DND-41 (cell line): ENCODE measurements around the gene OSBPL1A.

Experiments
- ATAC-seq: fragments of 200-7000 bp; cut with Tn5 transposase; 3 replicates; pipeline ENCODE4 v1.9.1; 2021; ENCODE audit warnings: low read depth; ENCODE audit not compliant: insufficient read depth
- DNase-seq: peaks from one replicate; pipeline ENCODE4 v3.0.0-alpha.2; 2020
- H2AFZ ChIP-seq: 2 replicates; pipeline ENCODE4 v1.6.0; 2012; ENCODE audit warnings: low read depth, low read length
- H3K27ac ChIP-seq: 2 replicates; pipeline ENCODE4 v1.5.1; 2012; ENCODE audit warnings: low read length, inconsistent platforms
- H3K27me3 ChIP-seq: fragments of 200-600 bp; sonication (generic); 2 replicates; pipeline ENCODE4 v1.6.0; 2012; ENCODE audit warnings: low read length, mild to moderate bottlenecking, inconsistent platforms; ENCODE audit not compliant: insufficient read depth, poor library complexity
- H3K36me3 ChIP-seq: 2 replicates; pipeline ENCODE4 v1.5.1; 2012; ENCODE audit warnings: low read length, inconsistent platforms; ENCODE audit not compliant: insufficient read depth
- H3K4me1 ChIP-seq: 2 replicates; pipeline ENCODE4 v1.5.1; 2012; ENCODE audit warnings: mild to moderate bottlenecking, low read length; ENCODE audit not compliant: insufficient read depth
- H3K4me2 ChIP-seq: 2 replicates; pipeline ENCODE4 v1.6.0; 2012; ENCODE audit warnings: mild to moderate bottlenecking, moderate library complexity, low read length, inconsistent platforms; ENCODE audit not compliant: insufficient read depth
- H3K4me3 ChIP-seq, 2 experiments: fragments of 200-600 bp in 1 of 2; shearing (Covaris generic) in 1 of 2; 2 replicates each; pipeline ENCODE4 v1.5.1; 2012 to 2016; ENCODE audit warnings: inconsistent platforms in 2 of 2, low read length in 2 of 2, mild to moderate bottlenecking in 2 of 2, low read depth in 1 of 2, moderate library complexity in 1 of 2
- H3K79me2 ChIP-seq: 2 replicates; pipeline ENCODE4 v1.6.0; 2012; ENCODE audit warnings: low read length, inconsistent platforms; ENCODE audit not compliant: insufficient read depth
- H3K9ac ChIP-seq: 2 replicates; pipeline ENCODE4 v1.6.0; 2012; ENCODE audit warnings: low read depth, mild to moderate bottlenecking, inconsistent platforms, low read length, moderate library complexity
- H3K9me3 ChIP-seq: 2 replicates; pipeline ENCODE4 v1.5.1; 2012; ENCODE audit warnings: low read length, moderate library complexity, mild to moderate bottlenecking, inconsistent platforms; ENCODE audit not compliant: insufficient read depth, severe bottlenecking
- H4K20me1 ChIP-seq: 2 replicates; pipeline ENCODE4 v1.6.0; 2012; ENCODE audit warnings: low read length; ENCODE audit not compliant: insufficient read depth
- EZH2 ChIP-seq: IDR thresholded peaks from 3 replicates; pipeline ENCODE4 v1.6.1; 2012; ENCODE audit warnings: borderline replicate concordance, low read depth, mild to moderate bottlenecking, moderate library complexity, low read length, inconsistent platforms; ENCODE audit not compliant: severe bottlenecking
- TF ChIP-seq, protein P1 (sequence below): IDR thresholded peaks from 2 replicates; pipeline ENCODE4 v1.5.1; 2012; ENCODE audit warnings: borderline replicate concordance, low read length, moderate library complexity, mild to moderate bottlenecking; ENCODE audit not compliant: poor library complexity, severe bottlenecking; ENCODE audit errors: extremely low read depth

OSBPL1A gene

DNA sequence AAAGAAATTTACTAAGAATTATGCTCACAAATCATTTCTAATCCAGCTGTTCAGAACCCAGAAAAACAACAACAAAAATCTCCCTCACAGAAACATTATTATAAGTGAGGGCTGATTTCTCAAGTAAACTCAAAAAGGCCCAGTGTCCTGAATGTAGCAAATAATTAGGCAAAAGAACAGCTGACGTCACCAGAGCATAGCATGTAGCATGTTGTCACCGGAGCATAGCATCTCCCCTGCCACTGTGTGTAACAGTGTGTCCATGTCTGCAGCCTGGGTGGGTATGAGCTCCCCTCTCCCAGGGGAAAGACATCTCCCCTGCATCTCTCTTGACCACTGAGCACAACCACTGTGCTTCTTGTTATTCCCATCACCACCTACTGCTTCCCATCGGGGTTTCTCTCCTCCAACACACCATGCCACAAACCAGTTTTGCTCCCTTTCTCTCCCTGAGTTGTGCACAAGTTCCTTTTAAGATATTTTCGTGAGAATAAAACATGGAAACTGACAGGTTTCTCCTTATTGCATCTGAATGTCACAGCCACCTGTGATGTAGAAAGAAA, 132.0 kb downstream of the OSBPL1A start:
- H3K4me1 ChIP-seq: no peaks in the 10 kb centered on the region

DNA sequence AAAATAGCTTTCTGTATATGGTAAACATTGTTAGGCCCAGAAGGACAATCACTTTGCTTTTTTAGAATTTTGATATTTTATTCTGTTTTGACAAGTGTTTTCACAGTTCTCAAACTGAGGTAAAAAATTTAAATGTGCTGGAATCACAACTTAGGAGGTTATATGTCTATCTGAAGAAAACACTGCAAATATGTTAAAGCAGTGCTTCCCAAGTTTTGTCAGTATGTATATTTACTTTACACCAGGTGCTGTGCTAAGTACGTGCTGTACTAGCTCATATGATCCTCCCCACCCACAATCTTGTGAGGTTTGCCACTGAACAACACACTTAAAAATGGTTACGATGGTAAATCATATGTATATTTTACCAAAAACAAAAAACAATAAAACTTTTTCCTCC, 134.6 kb downstream of the OSBPL1A start:
- DNase-seq: no peak
- Histone ChIP-seq H3K79me2 (no peaks in the 10 kb centered on the region), H3K9me3 (no peaks in the 10 kb centered on the region)

More for the DNA sequence above, 132.0 kb downstream of the OSBPL1A start:
- Histone ChIP-seq H3K4me2 (no peak overlapping the region), H3K4me3 (no peak overlapping the region), H4K20me1 (no peaks in the 10 kb centered on the region), H2AFZ (no peak overlapping the region), H3K27me3 (peaks cover 5% of the 10 kb centered on the region), H3K9ac (no peak overlapping the region), H3K36me3 (no peaks in the 10 kb centered on the region), H3K27ac (no peak overlapping the region), H3K79me2 (no peaks in the 10 kb centered on the region), H3K9me3 (no peaks in the 10 kb centered on the region)
- no peak for DNase-seq
- ATAC-seq: no peak
- TF ChIP-seq, protein P1, sequence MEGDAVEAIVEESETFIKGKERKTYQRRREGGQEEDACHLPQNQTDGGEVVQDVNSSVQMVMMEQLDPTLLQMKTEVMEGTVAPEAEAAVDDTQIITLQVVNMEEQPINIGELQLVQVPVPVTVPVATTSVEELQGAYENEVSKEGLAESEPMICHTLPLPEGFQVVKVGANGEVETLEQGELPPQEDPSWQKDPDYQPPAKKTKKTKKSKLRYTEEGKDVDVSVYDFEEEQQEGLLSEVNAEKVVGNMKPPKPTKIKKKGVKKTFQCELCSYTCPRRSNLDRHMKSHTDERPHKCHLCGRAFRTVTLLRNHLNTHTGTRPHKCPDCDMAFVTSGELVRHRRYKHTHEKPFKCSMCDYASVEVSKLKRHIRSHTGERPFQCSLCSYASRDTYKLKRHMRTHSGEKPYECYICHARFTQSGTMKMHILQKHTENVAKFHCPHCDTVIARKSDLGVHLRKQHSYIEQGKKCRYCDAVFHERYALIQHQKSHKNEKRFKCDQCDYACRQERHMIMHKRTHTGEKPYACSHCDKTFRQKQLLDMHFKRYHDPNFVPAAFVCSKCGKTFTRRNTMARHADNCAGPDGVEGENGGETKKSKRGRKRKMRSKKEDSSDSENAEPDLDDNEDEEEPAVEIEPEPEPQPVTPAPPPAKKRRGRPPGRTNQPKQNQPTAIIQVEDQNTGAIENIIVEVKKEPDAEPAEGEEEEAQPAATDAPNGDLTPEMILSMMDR: no peak
- TF ChIP-seq EZH2: no peak

DNA sequence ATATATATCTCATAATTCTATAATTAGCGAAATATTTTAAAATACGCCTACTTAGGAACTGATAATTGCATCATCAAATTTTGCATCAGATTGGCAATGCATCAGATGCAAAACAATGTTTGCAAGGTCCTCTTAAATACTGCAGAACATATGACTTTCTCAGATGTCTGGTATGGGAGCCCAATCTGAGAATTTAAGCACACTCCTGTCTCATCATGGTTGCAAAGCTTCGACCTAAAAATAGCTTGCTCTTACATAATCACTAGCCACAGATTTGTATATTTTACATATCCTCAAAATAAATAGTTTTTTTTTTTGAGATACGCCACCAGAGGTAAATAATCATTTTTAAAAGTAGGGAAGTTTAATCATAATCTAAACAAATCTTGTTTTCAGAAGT, 135.5 kb downstream of the OSBPL1A start:
- DNase-seq: no peak
- H3K4me2 ChIP-seq: no peak overlapping the region
- no peaks in the 10 kb centered on the region for H4K20me1 ChIP-seq

More for the DNA sequence above, 134.6 kb downstream of the OSBPL1A start:
- H3K36me3 ChIP-seq: no peaks in the 10 kb centered on the region
- no peak overlapping the region for H3K27ac ChIP-seq
- no peaks in the 10 kb centered on the region for H4K20me1 ChIP-seq
- H3K9ac ChIP-seq: no peak overlapping the region
- peaks cover 7% of the 10 kb centered on the region for H3K27me3 ChIP-seq
- no peaks in the 10 kb centered on the region for H3K4me1 ChIP-seq
- no peak overlapping the region for H2AFZ ChIP-seq
- no peak overlapping the region for H3K4me3 ChIP-seq
- TF ChIP-seq EZH2: no peak
- TF ChIP-seq, protein P1: no peak
- no peak for ATAC-seq
- H3K4me2 ChIP-seq: no peak overlapping the region

More for the DNA sequence above, 135.5 kb downstream of the OSBPL1A start:
- no peaks in the 10 kb centered on the region for H3K9me3 ChIP-seq
- no peak overlapping the region for H3K9ac ChIP-seq
- no peaks in the 10 kb centered on the region for H3K4me1 ChIP-seq
- TF ChIP-seq EZH2: no peak
- TF ChIP-seq, protein P1: no peak
- no peaks in the 10 kb centered on the region for H3K36me3 ChIP-seq
- no peaks in the 10 kb centered on the region for H3K79me2 ChIP-seq
- peaks cover 7% of the 10 kb centered on the region for H3K27me3 ChIP-seq
- no peak overlapping the region for H3K4me3 ChIP-seq
- ATAC-seq: no peak
- no peak overlapping the region for H2AFZ ChIP-seq
- no peak overlapping the region for H3K27ac ChIP-seq
